LNCaP clone FGC (cell line): ENCODE data around the gene LAGE3.

Experiments used
- DNase-seq: peaks from one replicate; pipeline ENCODE4 v3.0.0-alpha.2; 2011; ENCODE audit warnings: low read depth
- H3K4me3 ChIP-seq: 2 replicates; pipeline ENCODE4 v1.5.1; 2011; ENCODE audit warnings: mild to moderate bottlenecking, low read depth, low read length, control low read depth
- TF ChIP-seq, protein P1 (sequence below): IDR thresholded peaks from 2 replicates; pipeline ENCODE4 v1.5.1; 2012; ENCODE audit warnings: mild to moderate bottlenecking; ENCODE audit not compliant: control insufficient read depth, insufficient read depth; ENCODE audit errors: extremely low read depth

The LAGE3 gene, protein sequence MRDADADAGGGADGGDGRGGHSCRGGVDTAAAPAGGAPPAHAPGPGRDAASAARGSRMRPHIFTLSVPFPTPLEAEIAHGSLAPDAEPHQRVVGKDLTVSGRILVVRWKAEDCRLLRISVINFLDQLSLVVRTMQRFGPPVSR

GRCh38 chrX:154478728-154479622 lies at the start of gene LAGE3:
Gene LAGE3 (minus strand): TSS chrX:154479281. CDS start chrX:154478915, 366 bp downstream.
- peak within 1 kb of the TSS; percentile 67 for H3K4me3 ChIP-seq
- TF ChIP-seq, protein P1, sequence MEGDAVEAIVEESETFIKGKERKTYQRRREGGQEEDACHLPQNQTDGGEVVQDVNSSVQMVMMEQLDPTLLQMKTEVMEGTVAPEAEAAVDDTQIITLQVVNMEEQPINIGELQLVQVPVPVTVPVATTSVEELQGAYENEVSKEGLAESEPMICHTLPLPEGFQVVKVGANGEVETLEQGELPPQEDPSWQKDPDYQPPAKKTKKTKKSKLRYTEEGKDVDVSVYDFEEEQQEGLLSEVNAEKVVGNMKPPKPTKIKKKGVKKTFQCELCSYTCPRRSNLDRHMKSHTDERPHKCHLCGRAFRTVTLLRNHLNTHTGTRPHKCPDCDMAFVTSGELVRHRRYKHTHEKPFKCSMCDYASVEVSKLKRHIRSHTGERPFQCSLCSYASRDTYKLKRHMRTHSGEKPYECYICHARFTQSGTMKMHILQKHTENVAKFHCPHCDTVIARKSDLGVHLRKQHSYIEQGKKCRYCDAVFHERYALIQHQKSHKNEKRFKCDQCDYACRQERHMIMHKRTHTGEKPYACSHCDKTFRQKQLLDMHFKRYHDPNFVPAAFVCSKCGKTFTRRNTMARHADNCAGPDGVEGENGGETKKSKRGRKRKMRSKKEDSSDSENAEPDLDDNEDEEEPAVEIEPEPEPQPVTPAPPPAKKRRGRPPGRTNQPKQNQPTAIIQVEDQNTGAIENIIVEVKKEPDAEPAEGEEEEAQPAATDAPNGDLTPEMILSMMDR, result no peak
- peak; percentile 61 for DNase-seq

DNA sequence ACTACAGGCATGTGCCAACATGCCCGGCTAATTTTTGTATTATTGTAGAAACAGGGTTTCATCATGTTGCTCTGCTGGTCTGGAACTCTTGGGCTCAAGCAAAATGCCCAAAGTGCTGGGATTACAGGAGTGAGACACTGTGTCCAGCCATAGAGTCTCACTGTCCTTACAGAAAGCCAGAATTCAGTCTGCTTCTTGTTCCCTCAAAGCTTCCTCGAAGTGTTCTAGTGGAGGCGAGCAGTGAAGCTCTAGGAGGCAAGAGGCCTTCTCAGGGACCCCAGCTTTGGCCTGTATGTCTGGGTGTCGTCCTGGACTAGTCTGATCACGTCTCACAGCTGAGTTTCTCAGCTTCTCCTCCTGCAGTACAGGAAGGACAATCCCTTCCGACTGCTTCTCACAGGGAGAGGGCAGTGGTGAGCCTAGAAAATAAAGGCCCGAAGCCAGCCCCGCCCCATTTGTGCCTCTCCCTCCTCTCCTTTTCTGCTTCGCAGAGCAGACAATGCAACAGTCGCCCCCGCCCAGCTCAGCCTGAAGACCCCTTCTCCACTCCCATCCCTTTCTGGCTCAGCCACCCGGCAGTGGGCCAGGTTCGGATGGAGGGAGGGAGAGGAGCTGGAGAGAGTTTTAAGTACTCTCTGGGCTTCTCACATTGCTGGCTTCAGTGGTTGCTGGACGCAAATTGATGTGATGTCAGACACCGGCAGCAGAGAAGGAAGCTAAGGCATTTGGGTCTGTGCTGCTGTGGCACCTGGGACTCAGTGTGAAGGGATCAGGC lies 48.0 kb upstream of the LAGE3 start:
- no peak for DNase-seq
- peak overlapping the region; percentile 1; the same call in 1 of the 2 replicates for H3K4me3 ChIP-seq
- TF ChIP-seq, protein P1, result peak; percentile 59

DNA sequence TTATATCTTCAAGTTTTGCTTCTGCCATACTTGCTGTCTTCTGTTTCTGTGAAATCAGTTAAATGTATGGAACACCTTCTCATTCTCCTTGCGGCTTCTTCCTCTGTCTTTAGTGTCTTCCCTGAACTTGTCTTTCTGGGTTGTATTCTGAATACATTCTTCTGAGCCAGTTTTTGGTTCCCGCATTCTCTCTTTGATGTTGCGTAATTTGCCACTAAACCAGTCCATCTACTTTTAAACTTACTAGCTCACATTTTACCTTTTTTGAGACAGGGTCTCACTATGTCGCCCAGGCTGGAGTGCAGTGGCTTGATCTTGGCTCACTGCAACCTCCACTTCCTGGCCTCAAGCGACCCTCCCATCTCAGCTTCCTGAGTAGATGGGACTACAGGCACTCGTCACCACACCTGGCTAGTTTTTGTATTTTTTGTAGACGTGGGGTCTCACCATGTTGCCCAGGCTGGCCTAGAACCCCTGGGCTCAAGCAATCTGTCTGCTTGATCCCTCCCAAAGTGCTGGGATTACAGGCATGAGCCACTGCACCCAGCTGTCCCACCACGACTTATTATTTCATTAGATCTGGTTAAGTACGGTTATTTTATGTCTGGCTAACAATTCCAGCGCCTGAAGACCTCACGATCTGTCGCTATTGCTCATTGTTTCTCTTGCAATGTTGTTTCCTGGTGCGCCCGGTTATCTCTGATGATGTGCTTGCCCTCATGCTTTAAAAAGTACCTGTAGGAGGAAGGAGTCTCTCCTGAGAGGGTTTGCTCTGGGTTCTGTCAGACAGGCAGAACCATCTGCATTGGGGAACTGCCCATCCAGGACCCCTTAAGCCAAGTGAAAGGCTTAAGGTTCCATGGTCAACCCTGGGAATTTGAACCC lies 46.8 kb upstream of the LAGE3 start:
- TF ChIP-seq, protein P1, result no peak
- H3K4me3 ChIP-seq, result no peak overlapping the region
- no peak for DNase-seq

GRCh38 chrX:154519389-154519788 lies 40.3 kb upstream of the LAGE3 start:
- TF ChIP-seq, protein P1, result no peak
- H3K4me3 ChIP-seq, result no peak overlapping the region
- no peak for DNase-seq

GRCh38 chrX:154517101-154517781 lies 38.2 kb upstream of the LAGE3 start:
- DNase-seq, result no peak
- TF ChIP-seq, protein P1, result no peak
- no peak overlapping the region; the same call in 1 of the 2 replicates for H3K4me3 ChIP-seq
